Activated CD4-positive, alpha-beta T cell treated with anti-CD3 and anti-CD28 coated beads, Interleukin-2, Interleukin-4, amounts not matched to agents 100 ng/mL and 50 ng/mL, durations not matched to agents 16 hours and 8 hours (primary cell): ENCODE results near the gene CYTH3.

Experiments used
- DNase-seq: peaks from one replicate; pipeline ENCODE4 v3.0.0-alpha.2; 2020; ENCODE audit warnings: low spot score

CYTH3 gene

DNA sequence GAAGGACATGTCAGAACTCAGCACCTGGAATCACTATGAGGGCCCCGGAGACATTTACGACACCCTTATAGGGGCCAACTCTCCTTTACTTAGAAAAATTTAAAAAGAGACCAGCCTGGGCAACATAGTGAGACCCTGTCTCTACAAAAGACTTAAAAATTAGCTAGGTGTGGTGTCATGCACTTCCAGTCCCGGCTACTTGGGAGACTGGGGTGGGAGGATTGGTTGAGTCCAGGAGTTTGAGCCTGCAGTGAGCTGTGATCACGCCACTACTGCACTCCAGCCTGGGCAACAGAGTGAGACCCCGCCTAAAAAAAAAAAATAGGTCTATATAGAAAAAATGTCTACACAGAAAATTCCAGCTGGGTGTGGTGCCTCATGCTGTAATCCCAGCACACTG, 7.5 kb upstream of the CYTH3 start:
- no peak for DNase-seq

DNA sequence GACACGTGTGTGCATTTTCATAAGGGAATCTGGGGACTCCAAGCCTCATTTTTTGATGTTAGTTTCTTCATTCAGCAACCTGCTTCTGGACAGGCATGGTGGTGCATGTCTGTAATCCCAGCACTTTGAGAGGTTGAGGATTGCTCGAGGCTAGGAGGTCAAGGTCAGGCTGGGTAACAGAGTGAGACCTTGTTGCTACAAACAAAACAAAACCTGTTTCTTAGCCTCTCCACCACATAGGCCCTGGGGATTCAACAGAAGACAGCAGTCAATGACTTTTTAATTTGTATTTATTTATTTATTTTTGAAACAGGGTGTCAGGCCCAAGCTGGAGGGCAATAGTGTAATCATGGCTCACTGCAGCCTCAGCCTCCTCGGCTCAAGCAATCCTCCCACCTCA, 6.9 kb upstream of the CYTH3 start:
- no peak for DNase-seq

DNA sequence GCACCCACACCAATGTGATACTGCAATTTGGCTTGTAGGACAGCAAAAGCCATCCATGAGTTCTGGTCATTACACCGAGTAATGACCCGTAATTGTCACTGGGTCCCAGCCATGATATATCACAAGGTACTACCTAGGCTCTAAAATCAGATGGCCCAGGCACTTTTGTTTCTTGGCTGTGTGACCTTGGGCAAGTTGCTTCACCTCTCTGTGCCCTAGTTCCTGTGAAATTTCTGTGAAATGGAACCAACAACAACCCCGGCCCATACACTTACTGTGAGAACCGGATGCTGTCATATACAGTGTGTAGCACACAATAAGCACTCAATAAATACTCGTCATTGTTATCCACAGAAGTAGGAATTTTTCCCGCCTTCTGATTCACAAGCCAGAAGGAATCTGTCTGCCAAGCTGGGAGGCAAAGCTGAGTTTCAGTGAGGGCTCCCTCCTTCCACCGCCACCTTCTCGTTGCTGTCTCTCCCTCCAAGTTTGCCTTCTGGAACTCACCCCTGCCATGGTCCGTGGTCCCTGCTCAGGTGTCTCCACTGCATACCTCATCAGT, 6.4 kb upstream of the CYTH3 start:
- DNase-seq = no peak

DNA sequence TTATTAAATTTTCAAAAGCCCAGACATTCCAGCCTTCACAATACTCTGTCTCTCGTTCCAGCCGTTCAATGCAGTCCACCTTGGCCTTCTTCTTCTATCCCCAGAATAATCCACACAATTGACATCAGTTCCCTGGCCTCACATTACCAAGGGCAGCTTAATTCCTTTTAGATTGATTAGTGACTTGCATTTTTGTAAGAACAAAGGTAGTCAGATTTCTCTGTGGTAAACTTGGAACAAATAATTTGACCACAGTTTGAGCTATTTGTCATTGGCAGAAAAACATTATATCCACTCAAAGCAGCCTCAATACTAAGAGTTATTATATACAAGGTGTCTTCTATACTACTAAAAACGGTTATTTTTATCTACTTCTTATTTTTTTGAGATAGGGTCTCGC, 5.1 kb upstream of the CYTH3 start:
- no peak for DNase-seq

DNA sequence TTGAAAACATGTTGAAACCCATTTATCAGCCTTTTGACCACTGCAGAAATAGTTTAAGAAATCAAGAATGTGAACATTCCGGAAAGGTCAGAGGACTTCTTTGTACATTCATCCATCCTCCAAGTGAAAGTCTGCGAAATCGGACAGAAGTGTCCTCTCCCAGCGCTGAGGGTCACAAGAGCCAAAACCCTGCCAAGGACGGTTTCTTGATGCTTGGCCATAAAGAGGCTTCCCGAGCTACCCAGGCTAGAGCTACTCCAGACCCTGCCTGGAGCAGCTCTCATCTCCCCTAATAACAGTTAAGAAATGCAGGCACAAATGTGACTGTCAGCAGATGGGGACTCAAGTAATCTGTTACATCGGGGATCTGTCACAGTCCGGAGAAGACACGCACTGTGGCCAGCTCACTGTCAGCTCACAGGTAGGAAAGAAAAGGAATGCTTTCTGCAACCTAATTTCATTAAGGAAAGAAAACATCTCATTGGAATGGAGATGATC, 4.5 kb upstream of the CYTH3 start:
- DNase-seq = no peak

DNA sequence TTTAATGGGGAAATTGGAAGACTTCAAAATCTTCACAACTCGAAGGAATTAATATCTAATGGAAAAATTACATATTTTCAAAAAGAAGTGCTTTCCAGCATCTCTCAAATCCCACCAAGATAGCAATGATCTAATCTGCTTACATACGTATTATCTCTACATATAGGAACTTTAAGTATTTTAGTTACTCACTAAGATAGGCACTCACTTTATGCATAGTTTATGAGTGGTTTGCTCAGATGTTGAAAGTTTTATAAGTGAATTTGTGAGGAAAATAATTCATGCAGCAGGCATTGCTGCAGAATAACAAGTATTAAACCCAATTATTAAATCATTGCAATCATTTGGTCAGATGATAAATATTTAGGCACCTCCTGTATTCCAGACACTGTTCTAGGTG, 2.3 kb upstream of the CYTH3 start:
- no peak for DNase-seq

DNA sequence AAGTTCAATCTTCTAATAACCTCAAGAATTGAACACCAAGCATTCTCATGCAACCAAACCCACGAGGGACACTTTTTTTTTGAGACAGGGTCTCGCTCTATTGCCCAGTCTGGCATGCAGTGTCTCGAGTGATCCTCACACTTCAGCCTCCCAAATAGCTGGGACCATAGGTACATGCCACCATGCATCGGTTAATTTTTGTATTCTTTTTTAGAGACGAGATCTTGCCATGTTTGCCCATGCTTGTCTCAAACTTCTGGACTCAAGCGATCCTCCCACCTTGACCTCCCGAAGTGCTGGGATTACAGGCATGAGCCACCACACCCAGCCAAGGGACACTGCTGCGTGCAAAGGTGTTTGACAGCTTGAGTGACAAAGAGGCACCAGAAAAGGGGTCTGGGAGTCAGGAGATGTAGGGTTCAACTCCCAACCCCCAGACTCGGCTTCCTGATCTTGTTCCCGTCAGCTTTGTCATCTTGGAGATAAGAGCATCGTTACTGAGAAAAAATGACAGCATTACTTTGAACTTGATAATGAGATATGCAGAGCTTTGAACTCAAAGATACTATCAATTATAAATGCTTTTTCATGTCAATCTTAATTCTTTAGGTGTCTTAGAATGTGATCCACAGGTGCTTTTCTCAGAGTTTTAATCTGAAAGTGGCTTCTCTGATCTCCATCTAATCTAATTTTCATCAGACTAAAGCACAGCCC, 1.6 kb upstream of the CYTH3 start:
- DNase-seq = no peak

DNA sequence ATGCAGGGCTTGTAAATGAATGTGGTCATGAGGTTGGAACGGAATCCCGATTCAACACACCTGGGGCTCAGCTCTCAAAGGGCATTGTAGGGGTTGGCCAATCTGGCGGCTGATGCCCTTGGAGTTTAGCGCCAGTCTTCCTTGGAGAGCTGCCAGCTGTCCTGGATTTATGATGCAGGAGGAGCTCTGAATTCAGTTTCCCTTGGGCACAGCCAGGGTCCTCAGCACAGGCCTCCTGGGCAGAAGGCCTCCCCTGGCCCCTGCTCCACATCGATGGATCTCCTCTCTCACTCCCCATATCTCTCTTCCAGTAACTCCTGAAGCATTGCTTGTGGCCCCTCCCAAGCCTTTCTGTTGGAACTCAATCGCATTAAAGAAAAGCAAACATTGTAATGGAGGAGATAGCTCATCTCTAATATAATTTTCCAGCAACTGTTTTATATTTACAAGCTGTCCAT, 985 bp upstream of the CYTH3 start:
- no peak for DNase-seq

DNA sequence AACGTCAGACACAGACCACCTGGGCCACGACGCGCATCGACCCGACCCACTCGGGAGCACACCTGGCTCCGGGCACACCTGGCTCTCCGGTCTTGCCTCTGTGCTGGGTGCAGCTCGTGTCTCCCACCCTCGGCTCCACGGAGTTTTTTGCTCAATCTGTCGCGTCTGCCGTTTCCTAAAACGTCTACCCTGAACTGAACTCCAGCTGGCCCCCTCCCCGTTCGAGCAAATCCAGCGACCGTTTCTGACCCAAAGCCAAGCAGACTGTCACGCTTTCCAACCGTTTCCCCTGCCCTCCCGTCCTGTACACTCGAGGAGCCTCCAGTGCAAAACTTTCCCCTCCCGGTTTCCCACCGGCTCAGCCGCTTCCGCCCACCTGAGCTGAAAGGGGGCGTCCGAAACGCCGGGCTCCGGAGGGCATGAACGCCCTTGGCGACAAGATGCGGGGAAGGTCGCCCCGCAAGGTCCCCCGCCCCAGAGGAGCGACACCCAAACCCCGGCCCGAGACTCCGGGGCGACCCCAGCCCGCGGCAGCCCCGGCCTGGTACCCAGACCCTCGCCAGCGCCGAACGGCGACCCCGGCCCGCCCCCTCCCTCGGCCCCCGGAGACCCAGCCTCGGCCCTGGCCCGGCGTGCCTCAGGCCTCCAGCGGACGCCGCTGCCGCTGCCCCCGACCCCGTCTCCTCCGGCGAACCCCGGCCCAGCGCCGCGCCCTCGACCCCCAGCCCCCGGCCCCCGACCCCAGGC, 557 bp downstream of the CYTH3 start:
- DNase-seq = no peak

DNA sequence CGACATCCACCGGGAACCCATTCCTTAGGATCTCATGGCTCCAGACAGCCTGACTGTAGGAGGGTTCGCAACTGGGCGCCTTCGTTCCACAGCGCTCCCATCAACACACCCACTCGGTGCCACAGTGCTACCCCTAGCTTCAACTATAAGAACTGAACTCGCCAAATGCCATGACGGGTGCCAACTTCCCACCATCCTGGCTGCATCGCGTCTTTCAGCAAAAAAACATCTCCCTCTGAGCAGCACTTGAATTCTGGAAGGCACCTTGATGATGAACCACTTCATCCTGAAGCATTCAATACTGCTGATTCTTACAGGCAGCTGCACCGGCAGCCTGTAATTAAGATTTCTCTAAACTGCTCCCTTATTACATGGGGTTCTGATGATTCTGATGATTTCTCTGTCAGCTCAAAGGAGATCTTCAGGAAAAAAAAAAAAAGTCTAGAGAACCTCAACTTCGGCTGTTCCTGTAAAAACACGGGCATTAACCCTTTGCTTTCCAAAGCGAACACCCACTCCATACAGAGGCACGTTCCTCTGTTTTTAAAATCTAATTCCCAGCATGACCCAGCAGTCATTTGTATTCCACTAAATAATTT, 1.3 kb downstream of the CYTH3 start:
- no peak for DNase-seq

DNA sequence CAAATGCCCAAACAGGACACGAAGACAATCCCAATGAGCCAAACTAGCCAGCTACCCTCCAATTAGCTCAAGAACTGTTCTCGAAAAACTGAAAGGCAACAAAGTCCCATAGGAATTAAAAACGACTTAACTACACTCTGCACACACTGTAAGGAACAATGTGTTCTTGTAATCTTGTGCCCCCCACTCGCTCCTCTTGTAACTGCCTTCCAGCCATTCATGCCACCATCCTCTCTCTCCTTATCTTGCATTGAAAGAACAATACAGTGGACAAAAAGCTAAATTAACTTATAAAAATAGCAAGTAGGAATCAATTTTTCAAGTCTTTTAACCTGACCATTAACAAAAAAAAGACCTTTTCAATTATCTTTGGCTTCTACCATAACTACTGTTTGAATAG, 2.9 kb downstream of the CYTH3 start:
- DNase-seq = no peak

DNA sequence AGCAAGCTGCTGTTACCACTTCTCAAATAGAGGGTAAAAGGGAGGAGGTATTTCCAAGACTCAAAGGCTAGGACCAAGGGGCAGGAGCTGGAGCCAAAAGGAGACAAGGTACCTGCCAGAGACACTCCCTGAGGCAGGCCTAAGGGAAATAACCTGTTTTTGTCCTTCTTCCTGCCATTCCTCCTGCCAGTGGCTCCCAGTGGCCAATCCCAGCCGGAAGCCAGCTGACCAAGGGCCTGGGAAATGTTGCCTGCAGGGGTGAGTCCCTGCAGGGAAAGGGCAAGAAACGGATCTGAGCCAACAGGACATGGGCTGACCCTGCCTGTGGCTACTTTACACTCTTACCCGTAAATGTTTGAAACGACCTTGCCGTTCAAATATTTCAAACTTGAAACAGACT, 3.5 kb downstream of the CYTH3 start:
- DNase-seq = no peak

DNA sequence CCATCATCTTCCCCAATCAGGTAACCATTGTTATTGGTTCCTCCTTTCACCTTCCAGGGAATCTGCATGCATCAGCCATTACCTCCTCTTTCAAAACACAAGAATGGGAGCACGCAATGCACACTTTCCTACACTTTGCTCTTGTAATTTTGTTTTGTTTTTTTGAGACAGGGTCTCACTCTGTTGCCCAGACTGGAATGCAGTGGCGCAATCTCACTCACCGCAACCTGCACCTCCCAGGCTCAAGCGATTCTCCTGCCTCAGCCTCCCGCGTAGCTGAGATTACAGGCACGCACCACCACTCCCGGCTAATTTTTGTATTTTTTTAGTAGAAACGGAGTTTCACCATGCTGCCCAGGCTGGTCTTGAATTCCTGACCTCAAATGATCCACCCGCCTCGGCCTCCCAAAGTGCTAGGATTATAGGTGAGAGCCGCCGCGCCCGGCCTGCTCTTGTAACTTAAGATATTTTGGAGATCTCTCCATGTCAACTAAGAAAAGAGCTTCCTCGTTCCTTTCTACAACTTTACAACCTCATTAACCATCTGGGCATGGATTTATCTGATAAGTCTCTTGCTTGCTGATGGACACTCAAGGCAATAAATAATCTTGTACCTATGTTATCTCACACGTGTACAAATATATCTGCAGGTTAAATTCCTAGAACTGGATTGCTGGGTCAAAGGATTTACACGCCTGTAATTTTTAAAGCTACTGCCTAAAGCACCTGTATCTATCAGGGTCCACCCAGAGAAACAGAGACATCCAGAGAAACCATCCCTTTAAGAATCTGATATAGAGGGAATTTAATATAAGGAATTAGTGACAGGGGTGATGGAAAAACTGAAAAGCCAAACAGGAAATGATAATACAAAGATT, 4.2 kb downstream of the CYTH3 start:
- no peak for DNase-seq

DNA sequence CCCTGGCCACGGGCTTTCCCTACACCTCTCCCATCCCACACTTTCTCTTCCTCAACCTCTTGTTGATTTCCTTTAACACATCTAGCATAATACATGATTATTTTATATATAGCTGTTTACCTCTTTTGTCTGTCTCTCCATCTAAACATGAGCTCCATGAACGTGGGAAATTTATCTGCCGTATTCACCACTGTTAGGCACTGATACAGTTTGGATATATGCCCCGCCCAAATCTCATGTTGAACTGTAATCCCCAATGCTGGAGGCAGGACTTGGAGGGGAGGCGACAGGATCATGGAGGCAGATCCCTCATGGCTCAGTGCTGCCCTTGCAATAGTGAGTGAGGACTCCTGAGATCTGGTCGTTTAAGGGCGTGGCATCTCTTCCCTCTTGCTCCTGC, 5.7 kb downstream of the CYTH3 start:
- no peak for DNase-seq

DNA sequence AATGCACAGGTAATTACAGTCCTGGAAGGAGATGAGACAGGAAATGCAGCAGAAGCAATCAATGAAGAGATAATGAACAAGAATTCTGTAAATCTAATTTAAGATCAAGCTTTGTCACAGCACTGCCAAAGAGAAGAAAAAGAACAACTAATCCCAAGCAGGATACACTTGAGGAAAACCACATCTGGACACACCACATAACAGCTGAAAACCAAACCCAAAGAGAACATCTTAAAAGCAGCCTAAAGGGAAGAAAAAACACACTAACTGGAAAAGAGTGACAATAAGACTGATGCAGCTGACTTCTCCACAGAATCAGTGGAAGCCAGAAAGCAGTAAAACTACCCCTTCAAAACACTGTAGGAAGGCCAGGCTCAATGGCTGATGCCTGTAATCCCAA, 10.2 kb downstream of the CYTH3 start:
- DNase-seq = no peak

DNA sequence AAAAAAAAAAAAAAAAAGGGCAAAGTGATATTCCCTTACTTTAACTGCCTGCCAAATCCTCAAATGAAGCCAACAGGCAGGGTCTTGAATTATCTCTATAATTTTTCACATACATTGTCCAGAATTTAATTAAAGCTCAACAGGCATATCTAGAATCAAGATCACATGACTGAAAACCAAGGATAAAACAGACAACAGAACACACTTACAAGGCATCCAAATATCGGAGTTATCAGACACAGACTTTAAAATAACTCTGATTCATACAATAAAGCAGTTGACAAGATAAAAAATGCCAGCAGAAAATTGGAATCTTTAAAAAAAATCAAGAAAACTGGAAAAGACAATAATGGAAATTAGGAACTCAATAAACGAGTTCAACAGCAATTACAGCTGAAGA, 10.7 kb downstream of the CYTH3 start:
- DNase-seq = no peak

DNA sequence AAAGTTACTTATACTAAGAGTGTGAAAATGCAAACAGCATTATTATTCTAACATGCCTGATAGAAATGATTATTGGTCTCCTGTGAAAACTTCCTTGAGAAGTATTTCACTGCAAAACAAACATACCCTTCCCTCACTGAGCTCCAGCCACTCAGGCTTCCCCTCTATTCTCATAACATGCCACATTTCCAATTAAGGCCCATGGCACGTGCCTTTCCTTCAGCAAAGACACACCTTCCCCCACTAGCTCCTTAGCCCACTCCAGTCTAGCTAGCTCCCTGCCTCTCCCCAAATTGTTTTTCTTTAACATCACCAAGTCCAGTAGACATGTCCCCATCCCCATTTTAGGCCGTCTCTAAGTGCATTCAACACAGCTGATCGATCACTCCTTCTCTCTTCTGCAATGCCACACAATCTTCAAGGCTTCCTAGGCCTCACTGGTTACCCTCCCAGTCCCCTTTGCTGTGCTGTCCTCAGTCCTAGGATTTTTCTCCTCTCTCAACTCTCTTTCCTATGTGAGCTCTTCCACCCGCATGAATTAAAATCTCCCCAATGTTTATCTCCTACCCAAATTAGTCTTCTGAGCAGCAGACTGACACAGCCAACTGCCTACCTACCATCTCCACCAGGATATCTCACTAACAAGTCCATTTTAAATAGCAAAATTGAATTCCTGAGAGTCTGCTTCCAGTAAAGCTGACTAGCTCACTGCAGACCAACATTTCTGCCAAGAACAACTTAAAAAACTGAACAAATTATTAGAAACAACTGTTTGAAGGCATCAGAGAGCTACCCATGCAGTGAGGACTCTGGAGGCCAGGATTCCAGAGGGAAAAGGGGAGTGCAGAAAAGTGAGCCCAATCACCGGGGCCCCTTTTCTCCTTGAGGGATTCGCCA, 11.9 kb downstream of the CYTH3 start:
- no peak for DNase-seq

DNA sequence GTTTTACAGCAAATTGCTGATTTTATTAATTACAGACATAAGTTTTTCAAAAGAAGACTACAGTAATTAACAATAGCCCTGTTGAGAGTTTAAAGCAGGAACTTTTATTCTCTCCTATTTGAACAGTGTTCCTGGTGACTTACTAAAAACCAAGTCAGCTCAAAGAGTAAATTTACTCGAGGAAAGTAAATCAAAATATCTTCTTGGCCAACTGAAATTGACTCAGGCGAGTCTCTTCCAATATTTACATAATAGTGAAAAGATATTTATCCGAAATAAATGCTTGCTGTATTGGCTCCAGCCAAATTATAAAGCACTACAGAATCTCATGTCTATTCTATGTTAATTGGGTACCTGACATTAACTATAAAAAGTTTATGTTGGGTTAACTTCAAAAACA, 13.2 kb downstream of the CYTH3 start:
- DNase-seq = no peak

DNA sequence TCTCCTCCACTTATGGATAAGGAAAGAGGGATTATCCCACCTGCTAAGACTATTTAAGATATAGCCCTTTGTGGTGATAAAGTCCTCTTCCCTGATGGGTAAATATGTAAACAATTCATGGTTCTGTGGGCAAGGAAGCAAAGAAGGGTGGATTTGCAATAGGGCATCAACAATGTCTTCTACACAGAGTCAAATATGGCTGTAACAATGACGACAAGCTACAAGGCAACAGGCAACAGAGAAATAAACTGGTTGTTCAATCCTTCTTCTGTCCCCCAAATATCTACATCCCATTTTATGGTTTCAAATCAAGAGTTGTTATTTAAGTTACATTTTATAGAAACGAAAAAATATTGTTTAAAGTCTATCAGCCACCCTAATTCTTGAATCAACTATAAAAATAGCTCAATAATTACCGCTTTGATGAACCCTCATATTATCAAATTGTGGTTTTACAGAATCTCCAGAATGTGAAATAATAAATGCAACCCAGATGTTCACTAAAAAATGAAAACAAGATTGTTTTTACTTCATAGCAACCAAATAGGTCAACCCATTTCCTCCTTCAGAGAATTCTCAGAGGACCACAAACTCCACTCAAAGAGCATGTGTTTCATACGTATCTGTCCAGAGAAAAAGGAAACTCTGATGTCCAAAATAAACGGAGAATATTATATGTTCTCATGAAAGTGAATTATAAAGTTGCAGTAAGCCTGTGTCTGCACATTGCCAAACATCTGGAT, 13.8 kb downstream of the CYTH3 start:
- no peak for DNase-seq

DNA sequence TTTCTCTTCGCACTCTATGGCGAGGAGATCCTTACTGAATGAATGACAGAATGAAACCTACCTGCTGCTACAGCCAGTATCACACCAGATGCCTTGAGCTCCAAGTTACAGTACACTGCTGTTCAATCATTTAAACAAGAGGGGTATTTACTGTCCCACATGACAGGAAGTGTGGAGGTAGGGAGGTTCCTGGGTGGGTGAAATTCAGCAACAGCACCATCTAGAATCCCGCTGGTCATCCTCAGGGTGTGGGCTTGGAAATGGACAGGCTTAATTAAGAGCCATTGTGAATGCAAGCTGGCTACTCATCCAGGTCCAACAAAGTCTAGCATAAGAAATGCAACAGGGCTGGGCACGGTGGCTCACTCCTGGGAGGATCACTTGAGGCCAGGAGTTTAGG, 14.7 kb downstream of the CYTH3 start:
- DNase-seq = no peak
